Measurements from ENCODE around the gene BICC1. TPM values are rescaled to one million over a fixed set of nuclear protein-coding genes. Genes with fewer than 3 reads are reported as not detected.

The BICC1 gene
- total RNA-seq, 1 experiment from 2014 or later: 0.57 TPM

GRCh38 chr10:58870070-58870469 is 357.4 kb downstream of the BICC1 start:
- Histone ChIP-seq H2BK5ac (ENCODE audit: insufficient read length, low read length) (no peak overlapping the region), H3T11ph (ENCODE audit: low read length) (no peak overlapping the region), H3K4me2 (ENCODE audit: insufficient read depth, insufficient read length, low read length) (no peak overlapping the region), H3K79me1 (ENCODE audit: insufficient read depth, low read depth, low read length, poor library complexity, severe bottlenecking) (no peaks in the 10 kb centered on the region), H3K14ac (ENCODE audit: insufficient read depth, low read length) (no peak overlapping the region), H4K5ac (ENCODE audit: insufficient read length, low read depth, low read length) (no peak overlapping the region), H3K27ac (ENCODE audit: insufficient read length, low read depth, low read length) (no peak overlapping the region), H4K20me1 (ENCODE audit: control insufficient read depth, insufficient read depth, insufficient read length) (no peaks in the 10 kb centered on the region), H3K4ac (ENCODE audit: low read depth, low read length) (no peak overlapping the region), H3K23me2 (ENCODE audit: insufficient read length, low read depth, low read length, poor library complexity, severe bottlenecking) (no peaks in the 10 kb centered on the region), H3K23ac (ENCODE audit: insufficient read length, low read depth, low read length) (no peak overlapping the region), H2AFZ (ENCODE audit: low read length) (no peak overlapping the region), H3K79me2 (ENCODE audit: insufficient read depth, low read length) (no peaks in the 10 kb centered on the region), H2BK120ac (ENCODE audit: low read depth, low read length, poor library complexity, severe bottlenecking) (no peak overlapping the region), H4K8ac (replicated peaks; ENCODE audit: insufficient read length, low read depth, low read length) (no peak overlapping the region), H3K4me1 (ENCODE audit: insufficient read depth, low read length) (no peaks in the 10 kb centered on the region), H3K27me3 (ENCODE audit: insufficient read depth, low read length) (no peaks in the 10 kb centered on the region), H2BK20ac (ENCODE audit: low read depth, low read length, poor library complexity, severe bottlenecking) (no peak overlapping the region), H4K91ac (ENCODE audit: insufficient read length, low read depth, low read length) (no peak overlapping the region), H3K56ac (ENCODE audit: insufficient read length, low read depth, low read length) (no peak overlapping the region), H3K9ac (ENCODE audit: extremely low read depth, insufficient read length, low read length) (no peak overlapping the region), H2BK12ac (ENCODE audit: insufficient read length, low read depth, low read length) (no peak overlapping the region), H3K18ac (ENCODE audit: insufficient read length, low read depth, low read length) (no peak overlapping the region), H2AK5ac (ENCODE audit: insufficient read length, low read length) (no peak overlapping the region), H3K9me3 (ENCODE audit: control insufficient read depth, low read depth, low read length) (no peaks in the 10 kb centered on the region), H2BK15ac (ENCODE audit: low read depth, low read length) (no peak overlapping the region)
- no peak for DNase-seq
- Mint-ChIP-seq H3K36me3 (ENCODE audit: insufficient read depth in 1 of 3, low read depth in 3 of 3) (peaks cover 5 to 6% (median 6%) of the 10 kb centered on the region in 3 experiments; a peak in 6 of 7 replicates), H3K4me1 (no peaks in the 10 kb centered on the region), H3K27me3 (ENCODE audit: low read depth) (no peaks in the 10 kb centered on the region), H3K9me3 (peaks cover 8% of the 10 kb centered on the region in 2 experiments; a peak in 4 of 5 replicates), H3K4me3 (no peak overlapping the region), H3K27ac (no peak overlapping the region)
- no CpG with 5 or more reads among the region's 4 CpGs for WGBS (ENCODE audit: extremely low coverage, insufficient read length, low lambda C conversion rate)
- TF ChIP-seq CTCF (conservative IDR thresholded peaks at IDR 0.05): no peak

Measured in H9 (cell line).